Right lobe of liver (tissue), 4 donors: ENCODE data around the gene PRKAR1B.

Experiments
- POLR2A ChIP-seq: fragments of 450-650 bp; IDR thresholded peaks from one replicate; pipeline ENCODE4 v1.6.1; 2017; ENCODE audit warnings: antibody characterized with exemption, mild to moderate bottlenecking
- TF ChIP-seq, protein P1 (sequence below), 4 donors: fragments of 200-600 bp in 3 of 4; fragments of 450-650 bp in 1 of 4; IDR thresholded peaks; one replicate each; pipeline versions ENCODE4 v1.5.1 to v1.8.0; 2016 to 2022; ENCODE audit warnings: antibody characterized with exemption in 4 of 4, mild to moderate bottlenecking in 2 of 4
- donor health status: DM: no; HTN: no; CAD: no.
- donor health status: DM: no; HTN: no; CAD: no.
- donor health status: DM: no; HTN: yes; CAD: no.

- TF ChIP-seq, protein P1, sequence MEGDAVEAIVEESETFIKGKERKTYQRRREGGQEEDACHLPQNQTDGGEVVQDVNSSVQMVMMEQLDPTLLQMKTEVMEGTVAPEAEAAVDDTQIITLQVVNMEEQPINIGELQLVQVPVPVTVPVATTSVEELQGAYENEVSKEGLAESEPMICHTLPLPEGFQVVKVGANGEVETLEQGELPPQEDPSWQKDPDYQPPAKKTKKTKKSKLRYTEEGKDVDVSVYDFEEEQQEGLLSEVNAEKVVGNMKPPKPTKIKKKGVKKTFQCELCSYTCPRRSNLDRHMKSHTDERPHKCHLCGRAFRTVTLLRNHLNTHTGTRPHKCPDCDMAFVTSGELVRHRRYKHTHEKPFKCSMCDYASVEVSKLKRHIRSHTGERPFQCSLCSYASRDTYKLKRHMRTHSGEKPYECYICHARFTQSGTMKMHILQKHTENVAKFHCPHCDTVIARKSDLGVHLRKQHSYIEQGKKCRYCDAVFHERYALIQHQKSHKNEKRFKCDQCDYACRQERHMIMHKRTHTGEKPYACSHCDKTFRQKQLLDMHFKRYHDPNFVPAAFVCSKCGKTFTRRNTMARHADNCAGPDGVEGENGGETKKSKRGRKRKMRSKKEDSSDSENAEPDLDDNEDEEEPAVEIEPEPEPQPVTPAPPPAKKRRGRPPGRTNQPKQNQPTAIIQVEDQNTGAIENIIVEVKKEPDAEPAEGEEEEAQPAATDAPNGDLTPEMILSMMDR (IDR thresholded peaks at IDR 0.05) = no peak
- no peak for TF ChIP-seq POLR2A
These were observed 61.9 kb downstream of the PRKAR1B start for GRCh38 chr7:664997-665735.
